ENCODE results near the gene RASGRP2.

DNA sequence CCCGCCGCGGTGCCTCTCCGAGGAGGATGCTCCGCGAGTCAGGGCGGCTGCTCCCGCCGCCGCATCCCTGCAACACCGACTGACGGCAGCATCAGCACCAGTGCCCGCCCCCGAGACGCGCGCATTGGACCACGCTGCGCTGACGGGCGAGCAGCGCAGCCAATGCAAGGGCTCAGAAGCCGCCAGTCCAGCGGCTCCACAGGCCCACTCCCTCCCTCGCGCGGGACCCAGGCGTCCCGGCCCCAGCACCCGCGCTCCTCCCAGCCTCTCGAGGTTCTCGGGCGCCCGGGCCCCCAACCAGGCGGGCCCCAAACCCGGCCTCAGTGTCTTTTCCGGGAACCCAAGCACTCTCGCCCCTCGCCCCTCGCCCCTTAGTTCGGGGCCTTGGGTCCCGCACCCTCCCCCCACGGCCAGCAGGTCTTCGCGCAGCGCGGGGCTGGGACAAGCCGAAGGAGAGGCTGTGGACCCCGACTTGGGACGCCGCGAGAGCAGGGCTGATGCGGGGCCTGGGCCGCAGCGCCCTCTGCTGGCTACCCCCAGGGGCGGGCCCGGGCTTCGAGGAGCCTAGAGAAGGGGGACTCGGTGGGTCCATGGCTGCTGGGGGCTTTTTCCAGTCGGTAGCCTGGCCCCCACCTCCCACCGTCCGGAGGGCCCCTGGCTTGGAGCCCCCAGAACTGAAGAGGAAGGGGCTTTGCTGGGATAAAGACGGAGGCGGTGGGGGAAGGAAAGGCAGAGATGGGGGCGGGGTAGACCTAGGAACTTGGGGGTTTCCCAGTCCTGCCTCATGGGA is 20.6 kb downstream of the RASGRP2 start, which contains the start of gene NRXN2:
- TF ChIP-seq TAF1 (IDR thresholded peaks at IDR 0.05; ENCODE audit: low read depth, low read length) (no peak), PAX5 (IDR thresholded peaks at IDR 0.05; ENCODE audit: insufficient read depth, low read length, severe bottlenecking) (no peak), POLR2A (IDR thresholded peaks at IDR 0.05; ENCODE audit: low read depth, low read length) (no peak)
